Measurements from ENCODE around the gene BRI3BP.

Gene BRI3BP

DNA sequence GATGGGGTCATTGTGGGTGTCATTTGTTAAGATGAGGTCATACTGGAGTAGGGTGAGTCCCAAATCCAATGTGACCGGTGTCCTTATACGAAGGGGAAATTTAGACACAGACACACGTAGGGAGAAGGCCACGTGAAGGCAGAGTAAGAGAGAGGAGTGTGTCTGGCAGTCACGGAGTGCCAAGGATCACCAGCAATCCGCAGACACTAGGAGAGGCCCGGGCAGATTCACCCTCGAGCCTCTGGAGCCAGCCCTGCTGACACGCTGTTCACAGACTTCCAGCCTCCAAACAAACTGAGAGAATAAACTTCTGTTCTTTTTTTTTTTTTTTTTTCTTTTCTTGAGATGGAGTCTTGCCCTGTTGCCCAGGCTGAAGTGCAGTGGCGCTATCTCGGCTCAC, 24.9 kb downstream of the BRI3BP start:
- TF ChIP-seq POLR2A (IDR thresholded peaks at IDR 0.05; ENCODE audit: extremely low read depth, insufficient read length) (no peak), MYC (IDR thresholded peaks at IDR 0.05; ENCODE audit: low read depth, low read length) (no peak), CTCF (IDR thresholded peaks at IDR 0.05; ENCODE audit: low read depth, low read length) (no peak)
- TF ChIP-seq, protein P1, sequence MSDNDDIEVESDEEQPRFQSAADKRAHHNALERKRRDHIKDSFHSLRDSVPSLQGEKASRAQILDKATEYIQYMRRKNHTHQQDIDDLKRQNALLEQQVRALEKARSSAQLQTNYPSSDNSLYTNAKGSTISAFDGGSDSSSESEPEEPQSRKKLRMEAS (IDR thresholded peaks at IDR 0.05; ENCODE audit: low read depth, low read length) = no peak
- no peak for DNase-seq (ENCODE audit: low read depth)

GRCh38 chr12:125021096-125021495, 27.7 kb downstream of the BRI3BP start:
- TF ChIP-seq CTCF (IDR thresholded peaks at IDR 0.05; ENCODE audit: low read depth, low read length) = no peak
- TF ChIP-seq MYC (IDR thresholded peaks at IDR 0.05; ENCODE audit: low read depth, low read length) = no peak
- no peak for TF ChIP-seq POLR2A (IDR thresholded peaks at IDR 0.05; ENCODE audit: extremely low read depth, insufficient read length)
- TF ChIP-seq, protein P1 (IDR thresholded peaks at IDR 0.05; ENCODE audit: low read depth, low read length) = no peak
- no peak for DNase-seq (ENCODE audit: low read depth)

More for the DNA sequence above, 24.9 kb downstream of the BRI3BP start:
- no peak overlapping the region for H3K4me3 ChIP-seq (ENCODE audit: low read depth, low read length)

GRCh38 chr12:125021771-125022170, 28.3 kb downstream of the BRI3BP start:
- no peak overlapping the region for H3K4me3 ChIP-seq (ENCODE audit: low read depth, low read length)
- TF ChIP-seq, protein P1 (IDR thresholded peaks at IDR 0.05; ENCODE audit: low read depth, low read length) = no peak
- TF ChIP-seq CTCF (IDR thresholded peaks at IDR 0.05; ENCODE audit: low read depth, low read length) = no peak
- TF ChIP-seq MYC (IDR thresholded peaks at IDR 0.05; ENCODE audit: low read depth, low read length) = no peak
- TF ChIP-seq POLR2A (IDR thresholded peaks at IDR 0.05; ENCODE audit: extremely low read depth, insufficient read length) = no peak
- DNase-seq (ENCODE audit: low read depth) = no peak

More at GRCh38 chr12:125021096-125021495, 27.7 kb downstream of the BRI3BP start:
- no peak overlapping the region for H3K4me3 ChIP-seq (ENCODE audit: low read depth, low read length)

DNA sequence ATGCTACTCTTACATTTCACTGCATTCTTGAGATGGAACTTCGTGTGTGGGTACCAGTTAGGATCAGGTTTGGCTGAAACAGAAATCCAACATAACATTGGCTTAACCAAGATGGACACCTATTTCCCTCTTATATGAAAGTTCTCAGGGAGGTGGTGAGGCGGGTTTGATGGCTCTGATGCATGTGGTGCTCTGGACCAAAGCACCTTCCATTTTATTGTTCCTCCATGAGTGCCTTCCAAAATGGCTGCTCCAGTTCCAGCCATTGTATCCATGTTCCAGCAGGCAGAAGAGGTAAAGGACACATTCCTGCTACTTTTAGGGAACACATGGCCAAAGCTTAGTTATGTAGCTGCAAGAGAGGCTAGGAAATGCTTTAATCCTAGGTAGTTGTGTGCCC, 29.6 kb downstream of the BRI3BP start:
- no peak overlapping the region for H3K4me3 ChIP-seq (ENCODE audit: low read depth, low read length)
- DNase-seq (ENCODE audit: low read depth) = no peak
- TF ChIP-seq, protein P1 (IDR thresholded peaks at IDR 0.05; ENCODE audit: low read depth, low read length) = no peak
- TF ChIP-seq CTCF (IDR thresholded peaks at IDR 0.05; ENCODE audit: low read depth, low read length) = no peak
- TF ChIP-seq MYC (IDR thresholded peaks at IDR 0.05; ENCODE audit: low read depth, low read length) = no peak
- TF ChIP-seq POLR2A (IDR thresholded peaks at IDR 0.05; ENCODE audit: extremely low read depth, insufficient read length) = no peak

DNA sequence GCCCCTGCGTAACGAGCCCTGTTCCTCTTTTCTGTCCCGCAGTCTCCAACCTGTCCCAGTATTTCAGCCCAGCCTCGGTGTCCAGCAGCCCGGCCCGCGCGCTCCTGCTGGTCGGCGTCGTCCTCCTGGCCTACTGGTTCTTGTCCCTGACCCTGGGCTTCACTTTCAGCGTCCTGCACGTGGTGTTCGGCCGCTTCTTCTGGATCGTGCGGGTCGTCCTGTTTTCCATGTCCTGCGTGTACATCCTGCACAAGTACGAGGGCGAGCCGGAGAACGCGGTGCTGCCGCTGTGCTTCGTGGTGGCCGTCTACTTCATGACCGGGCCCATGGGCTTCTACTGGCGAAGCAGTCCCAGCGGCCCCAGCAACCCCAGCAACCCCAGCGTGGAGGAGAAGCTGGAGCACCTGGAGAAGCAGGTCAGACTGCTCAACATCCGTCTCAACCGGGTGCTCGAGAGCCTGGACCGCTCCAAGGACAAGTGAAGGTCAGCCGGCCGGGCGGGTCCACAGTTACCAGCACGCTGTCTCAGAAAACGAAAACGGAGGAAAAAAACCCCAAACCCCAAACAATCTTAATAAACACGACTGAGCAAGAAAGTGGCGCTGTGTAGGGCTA, 31.6 kb downstream of the BRI3BP start:
- H3K4me3 ChIP-seq (ENCODE audit: low read depth, low read length) = no peak overlapping the region
- TF ChIP-seq POLR2A (IDR thresholded peaks at IDR 0.05; ENCODE audit: extremely low read depth, insufficient read length) = no peak
- TF ChIP-seq MYC (IDR thresholded peaks at IDR 0.05; ENCODE audit: low read depth, low read length) = no peak
- TF ChIP-seq CTCF (IDR thresholded peaks at IDR 0.05; ENCODE audit: low read depth, low read length) = no peak
- TF ChIP-seq, protein P1 (IDR thresholded peaks at IDR 0.05; ENCODE audit: low read depth, low read length) = no peak
- no peak for DNase-seq (ENCODE audit: low read depth)

Measured in NB4 (cell line).